Osteocyte (in vitro differentiated cells): ENCODE data around the gene AMOTL1. TPM values are rescaled to one million over a fixed set of nuclear protein-coding genes. Genes with fewer than 3 reads are reported as not detected.
A peak's percentile ranks its signal among the peaks of the same experiment; 100 is the strongest.
"Not testable (repeated sequence)": the region's sequence is repeated elsewhere in the genome, so short reads cannot be mapped to it uniquely, and the experiment has no call there.

ENCODE experiments used
- DNase-seq: peaks from one replicate; pipeline ENCODE4 v3.0.0; 2021; ENCODE audit warnings: mixed read lengths; ENCODE audit not compliant: unreplicated experiment; ENCODE audit errors: extremely low spot score
- H3K27ac Mint-ChIP-seq: one replicate; pipeline ENCODE4 v1.8.0; 2021; ENCODE audit warnings: mild to moderate bottlenecking, mixed read lengths; ENCODE audit not compliant: unreplicated experiment
- H3K27me3 Mint-ChIP-seq: one replicate; pipeline ENCODE4 v1.8.0; 2021; ENCODE audit warnings: mixed read lengths; ENCODE audit not compliant: unreplicated experiment
- H3K36me3 Mint-ChIP-seq: one replicate; pipeline ENCODE4 v1.8.0; 2021; ENCODE audit warnings: mixed read lengths; ENCODE audit not compliant: unreplicated experiment
- H3K4me1 Mint-ChIP-seq: one replicate; pipeline ENCODE4 v1.8.0; 2021; ENCODE audit warnings: mixed read lengths; ENCODE audit not compliant: unreplicated experiment
- H3K4me3 Mint-ChIP-seq: one replicate; pipeline ENCODE4 v1.8.0; 2021; ENCODE audit warnings: mild to moderate bottlenecking, moderate library complexity, mixed read lengths; ENCODE audit not compliant: unreplicated experiment
- H3K9me3 Mint-ChIP-seq: one replicate; pipeline ENCODE4 v1.8.0; 2021; ENCODE audit warnings: mixed read lengths; ENCODE audit not compliant: unreplicated experiment
- CTCF ChIP-seq: fragments of 200-600 bp; sonication (generic); IDR thresholded peaks from 2 replicates; pipeline ENCODE4 v1.5.0; 2021; ENCODE audit warnings: antibody characterized with exemption, mild to moderate bottlenecking, moderate library complexity
- total RNA-seq: library from RNA; stranded (reverse); gene quantifications from 2 replicates; pipeline ENCODE4 v1.2.1, GENCODE V29; 2021

Gene AMOTL1
- total RNA-seq, 1 donor from 2014 or later: 66.6 TPM

DNA sequence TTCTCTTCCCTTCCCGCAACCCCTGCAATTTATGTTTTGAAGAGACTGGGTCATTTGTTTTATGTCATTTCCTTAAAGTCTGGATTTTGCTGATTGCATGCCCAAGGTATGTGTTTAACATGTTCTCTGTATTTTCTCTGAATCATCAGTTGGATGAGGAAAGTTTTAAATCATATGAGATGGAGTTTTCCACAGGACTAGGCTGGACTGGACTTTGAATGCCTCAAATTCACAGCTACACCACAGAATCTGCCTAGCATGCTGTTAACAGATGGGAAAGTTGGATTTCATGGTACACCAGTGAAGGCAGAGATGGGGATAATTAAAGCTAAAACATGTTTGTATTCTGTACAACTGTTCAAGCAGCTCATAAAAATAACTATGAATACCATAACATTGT lies 142.6 kb downstream of the AMOTL1 start:
- Mint-ChIP-seq H3K27ac (no peak overlapping the region), H3K4me3 (no peak overlapping the region), H3K9me3 (peaks cover 6% of the 10 kb centered on the region), H3K27me3 (no peaks in the 10 kb centered on the region), H3K36me3 (peaks cover 18% of the 10 kb centered on the region), H3K4me1 (peaks cover 4% of the 10 kb centered on the region)
- no peak for TF ChIP-seq CTCF
- no peak for DNase-seq

DNA sequence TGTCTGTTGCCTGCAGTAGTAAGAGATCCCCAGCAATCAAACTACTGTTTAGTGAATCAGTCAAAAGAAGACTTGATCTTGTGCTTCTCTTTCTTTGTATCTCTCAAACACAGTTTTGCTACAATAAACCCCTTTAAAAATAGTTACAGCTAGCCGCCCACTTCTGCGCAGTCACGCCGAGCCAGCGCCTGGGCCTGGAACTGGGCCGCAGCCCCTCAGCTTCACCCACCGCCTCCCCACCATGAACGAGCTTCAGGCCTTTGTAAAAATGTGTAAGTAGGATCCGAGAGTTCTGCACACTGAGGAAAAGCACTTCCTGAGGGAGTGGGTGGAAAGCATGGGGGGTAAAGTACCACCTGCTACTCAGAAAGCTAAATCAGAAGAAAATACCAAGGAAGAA lies 144.7 kb downstream of the AMOTL1 start:
- peaks cover 4% of the 10 kb centered on the region for H3K4me1 Mint-ChIP-seq
- H3K9me3 Mint-ChIP-seq: no peaks in the 10 kb centered on the region
- no peak overlapping the region for H3K27ac Mint-ChIP-seq

DNA sequence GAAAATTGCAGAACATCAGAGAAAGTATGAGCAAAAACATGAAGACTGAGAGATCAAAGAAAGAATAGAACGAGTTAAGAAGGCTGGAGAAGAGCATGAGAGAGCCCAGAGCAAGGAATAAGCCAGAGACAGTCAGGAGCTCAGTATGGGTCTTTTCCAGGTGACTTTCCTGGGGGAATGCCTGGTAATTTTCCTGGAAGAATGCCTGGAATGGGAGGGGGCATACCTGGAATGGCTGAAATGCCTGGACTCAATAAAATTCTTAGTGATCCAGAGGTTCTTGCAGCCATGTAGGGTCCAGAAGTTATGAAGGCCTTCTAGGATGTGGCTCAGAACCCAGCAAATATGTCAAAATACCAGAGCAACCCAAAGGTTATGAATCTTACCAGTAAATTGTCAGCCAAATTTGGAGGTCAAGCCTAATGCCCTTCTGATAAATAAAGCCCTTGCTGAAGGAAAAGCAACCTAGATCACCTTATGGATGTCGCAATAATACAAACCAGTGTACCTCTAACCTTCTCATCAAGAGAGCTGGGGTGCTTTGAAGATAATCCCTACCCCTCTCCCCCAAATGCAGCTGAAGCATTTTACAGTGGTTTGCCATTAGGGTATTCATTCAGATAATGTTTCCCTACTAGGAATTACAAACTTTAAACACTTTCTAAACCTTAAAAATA lies 145.7 kb downstream of the AMOTL1 start:
- H3K27ac Mint-ChIP-seq, H3K27me3 Mint-ChIP-seq, DNase-seq, H3K4me1 Mint-ChIP-seq, H3K9me3 Mint-ChIP-seq, H3K4me3 Mint-ChIP-seq: not testable (repeated sequence)
- H3K36me3 Mint-ChIP-seq: peaks cover 13% of the 10 kb centered on the region

More for the DNA sequence above, 144.7 kb downstream of the AMOTL1 start:
- no peaks in the 10 kb centered on the region for H3K27me3 Mint-ChIP-seq
- peak; percentile 62 for DNase-seq
- no peak overlapping the region for H3K4me3 Mint-ChIP-seq
- TF ChIP-seq CTCF: no peak
- peaks cover 13% of the 10 kb centered on the region for H3K36me3 Mint-ChIP-seq

DNA sequence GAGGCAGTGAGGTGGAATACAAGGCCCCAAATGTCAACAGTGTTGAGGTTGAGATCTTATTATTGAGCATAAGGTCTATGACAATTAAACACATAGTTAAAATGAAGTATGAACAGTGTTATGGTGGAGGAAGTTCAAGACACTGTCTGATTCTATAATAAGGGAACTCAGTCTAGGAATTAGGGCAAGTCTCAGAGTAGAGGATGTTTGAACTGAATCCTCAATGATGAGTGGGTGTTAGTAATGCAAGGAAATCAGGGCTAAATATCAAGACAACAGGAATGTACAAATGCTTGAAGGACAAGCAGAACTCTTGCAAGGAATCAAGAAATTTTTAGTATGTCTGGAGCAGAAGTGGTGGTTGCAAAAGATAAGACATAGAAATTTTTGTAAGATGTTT lies 152.2 kb downstream of the AMOTL1 start:
- Mint-ChIP-seq H3K27me3 (no peaks in the 10 kb centered on the region), H3K36me3 (peaks cover 3% of the 10 kb centered on the region), H3K4me3 (no peak overlapping the region), H3K9me3 (no peaks in the 10 kb centered on the region), H3K4me1 (peaks cover 11% of the 10 kb centered on the region), H3K27ac (no peak overlapping the region)
- TF ChIP-seq CTCF: no peak
- no peak for DNase-seq

DNA sequence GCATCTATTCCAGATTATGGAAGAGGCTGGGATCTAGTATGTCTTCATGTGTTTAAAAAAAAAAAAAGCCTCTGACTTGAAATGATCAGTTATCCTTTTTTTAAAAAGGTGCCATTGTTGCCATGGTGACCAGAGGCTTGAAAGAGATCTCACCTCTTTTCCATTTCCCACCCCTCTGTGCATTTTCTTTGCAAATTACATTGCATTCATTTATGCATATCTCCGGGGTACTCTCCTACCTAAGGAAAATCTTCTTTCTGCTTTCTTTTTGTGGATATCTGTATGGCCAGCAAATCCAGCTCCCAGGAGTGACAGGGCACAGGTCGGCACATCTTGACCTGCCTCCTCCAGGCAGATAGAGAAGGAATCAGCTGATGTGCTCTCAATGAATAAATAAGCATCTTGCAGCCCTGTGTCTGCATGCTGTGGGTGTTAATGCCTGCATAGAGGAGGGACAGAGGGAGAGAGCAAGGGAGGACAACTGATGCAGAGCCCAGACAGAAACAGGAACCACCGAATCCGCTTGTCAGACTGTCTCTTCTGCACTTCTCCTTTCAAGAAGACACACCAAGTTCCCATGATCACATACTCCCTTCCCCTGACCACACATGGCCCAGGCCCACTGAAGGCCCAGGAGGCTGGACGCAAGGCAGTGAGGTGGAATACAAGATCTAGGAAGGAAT lies 154.3 kb downstream of the AMOTL1 start:
- no peaks in the 10 kb centered on the region for H3K36me3 Mint-ChIP-seq
- H3K9me3 Mint-ChIP-seq: no peaks in the 10 kb centered on the region
- TF ChIP-seq CTCF: no peak
- H3K27ac Mint-ChIP-seq: no peak overlapping the region
- peak; percentile 68 for DNase-seq
- H3K4me1 Mint-ChIP-seq: peaks cover 31% of the 10 kb centered on the region
- no peak overlapping the region for H3K4me3 Mint-ChIP-seq
- no peaks in the 10 kb centered on the region for H3K27me3 Mint-ChIP-seq
